Measurements from ENCODE around the gene LSM14B. TPM values are rescaled to one million over a fixed set of nuclear protein-coding genes. Genes with fewer than 3 reads are reported as not detected.
"Not testable (repeated sequence)": the region's sequence is repeated elsewhere in the genome, so short reads cannot be mapped to it uniquely, and the experiment has no call there.

The LSM14B gene
- total RNA-seq, 1 donor from 2014 or later, result 51.7 TPM

DNA sequence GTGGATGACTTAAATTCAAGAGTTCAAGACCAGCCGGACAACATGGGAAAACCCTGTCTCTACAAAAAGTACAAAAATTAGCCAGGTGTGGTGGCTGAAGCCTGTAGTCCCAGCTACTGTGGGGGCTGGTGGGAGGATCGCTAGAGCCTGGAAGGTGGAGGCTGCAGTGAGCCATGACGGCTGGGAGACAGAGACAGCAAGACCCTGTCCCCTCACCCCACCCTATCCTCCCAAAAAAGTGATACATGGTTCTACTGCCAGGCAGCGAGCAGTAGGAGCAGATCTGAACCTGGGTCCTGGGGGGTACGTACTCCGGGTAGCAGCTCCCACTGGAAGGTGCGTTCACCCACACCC, 18.7 kb downstream of the LSM14B start:
- intact Hi-C loops (cut with DNase I), result no loop called here
- DNase-seq (no peak), ATAC-seq (ENCODE audit: poor library complexity) (no peak)

DNA sequence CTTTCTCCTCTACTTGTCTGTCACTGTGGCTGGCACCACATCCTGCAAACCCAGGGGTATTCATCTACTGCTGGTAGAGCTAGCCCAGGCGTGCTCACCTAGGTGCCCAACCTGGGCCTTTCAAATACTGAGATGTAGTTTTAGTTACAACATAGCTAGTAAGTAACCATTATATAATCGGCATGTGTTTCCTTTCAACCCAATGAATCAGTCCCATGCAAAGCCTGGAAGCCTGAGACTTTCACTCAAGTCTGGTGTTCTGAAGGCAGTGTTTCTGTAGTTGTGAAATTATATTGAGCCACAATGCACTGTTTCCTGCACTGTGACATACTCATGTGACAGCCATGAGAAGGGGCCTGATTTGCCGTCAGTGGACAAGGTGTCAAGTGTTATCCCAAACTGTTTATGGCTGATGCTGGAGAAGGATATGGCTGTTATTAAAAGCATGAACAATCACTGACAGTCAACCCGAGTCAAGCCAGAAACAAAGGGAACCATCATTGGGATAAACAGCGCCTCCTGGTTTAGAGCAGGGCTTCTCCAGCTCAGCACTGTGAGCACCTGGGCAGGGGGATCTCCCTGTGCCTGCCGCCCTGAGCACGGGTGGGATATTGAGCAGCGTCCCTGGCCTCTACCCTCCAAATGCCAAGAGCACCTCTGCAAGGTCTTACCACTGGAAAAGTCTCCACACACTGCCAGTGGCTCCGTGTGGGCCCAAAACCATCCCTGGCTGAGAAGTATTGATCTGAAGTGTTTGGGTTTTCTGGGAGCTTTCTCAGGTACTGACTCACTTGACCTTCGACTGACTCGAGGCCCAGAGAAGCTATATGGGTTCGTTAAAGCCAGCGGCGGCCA, 19.3 kb downstream of the LSM14B start:
- ATAC-seq (ENCODE audit: poor library complexity), result no peak
- no peak for DNase-seq
- intact Hi-C loops (cut with DNase I), result no loop called here

DNA sequence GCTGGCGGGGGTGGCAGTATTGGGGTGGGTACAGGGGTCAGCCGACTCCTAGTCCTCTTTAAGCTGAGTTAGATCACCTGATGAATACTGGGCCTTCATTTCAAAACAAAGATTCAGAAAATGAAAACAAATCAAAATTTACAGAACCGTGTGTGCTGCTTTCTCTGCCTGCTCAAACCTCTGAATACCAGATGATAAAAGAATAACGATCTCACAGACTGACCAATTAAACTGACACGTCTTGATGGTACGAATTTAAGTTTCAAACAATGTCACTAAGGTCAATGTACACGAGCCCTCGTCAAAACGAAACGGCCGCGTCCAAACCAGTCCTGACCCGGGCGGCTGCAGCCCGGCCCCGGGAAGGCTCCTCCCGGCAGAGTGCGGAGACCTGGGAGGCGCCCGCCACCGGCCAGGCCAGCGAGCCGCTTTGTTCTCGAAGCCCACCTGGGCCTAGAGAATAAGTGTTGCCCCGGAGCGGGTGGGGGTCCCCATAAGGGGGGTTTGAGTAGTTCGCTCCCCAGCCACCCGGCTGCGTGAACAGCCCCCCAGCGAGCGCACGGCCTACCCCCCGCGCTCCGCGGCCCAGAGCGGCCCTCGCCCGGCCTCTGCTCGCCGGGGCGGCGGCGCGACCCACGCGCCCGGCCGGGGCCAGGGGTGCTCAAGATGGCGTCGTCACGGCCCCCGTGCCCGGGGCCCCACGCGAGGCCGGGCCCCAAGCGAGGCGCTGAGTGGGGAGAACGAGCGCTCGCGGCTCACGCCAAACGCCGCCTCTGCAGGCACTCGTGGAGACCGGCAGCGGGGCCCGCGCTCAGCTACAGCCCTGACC, 20.2 kb downstream of the LSM14B start:
- DNase-seq (no peak), ATAC-seq (ENCODE audit: poor library complexity) (peak; percentile 6)
- intact Hi-C loops (cut with DNase I), result no loop called here

DNA sequence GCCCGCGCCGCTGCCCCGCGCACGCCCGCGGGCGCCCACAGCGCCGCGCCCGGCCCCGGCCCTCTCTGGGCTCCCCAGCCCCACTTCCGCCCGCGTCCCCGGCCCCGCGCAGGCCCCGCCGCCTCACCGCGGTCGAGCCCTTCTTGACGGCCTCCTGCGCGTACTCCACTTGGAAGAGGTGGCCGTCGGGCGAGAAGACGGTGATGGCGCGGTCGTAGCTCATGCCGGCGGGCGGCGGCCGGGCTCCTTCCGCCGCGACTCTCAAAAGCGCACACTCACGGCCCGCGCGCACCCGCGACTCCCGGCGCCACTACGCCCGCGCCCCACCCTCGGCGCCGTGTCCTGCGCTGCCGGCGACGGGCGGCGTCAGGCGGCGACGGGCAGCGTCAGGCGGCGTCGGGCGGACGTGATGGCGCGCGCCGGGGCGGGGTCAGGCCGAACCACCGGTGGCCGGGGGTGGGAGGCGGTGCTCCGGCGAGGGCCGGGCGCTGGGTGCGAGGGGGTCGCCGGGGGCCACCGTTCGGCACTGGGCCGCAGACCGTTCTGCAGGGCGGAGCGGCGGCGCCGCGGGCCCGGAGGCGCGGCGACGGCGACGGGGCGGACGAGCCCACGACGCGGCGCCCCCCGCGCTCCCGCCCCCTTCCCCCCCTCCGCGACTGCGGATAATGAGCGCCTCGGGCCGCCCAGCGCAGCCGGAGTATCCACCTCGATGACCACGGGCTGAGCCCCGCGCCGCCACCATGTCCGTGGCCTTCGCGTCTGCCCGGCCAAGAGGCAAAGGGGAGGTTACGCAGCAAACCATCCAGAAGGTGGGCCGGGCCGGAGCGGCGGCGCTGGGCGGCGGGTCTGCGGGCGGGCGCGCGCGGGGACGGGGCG, 21.0 kb downstream of the LSM14B start, which contains the start of the genes PSMA7 and SS18L1:
TSS of gene PSMA7 (minus strand) at position 314 of the 876 bp plus-strand sequence. CDS start at position 223, 91 bp downstream.
TSS of gene SS18L1 (plus strand) at position 689 of the 876 bp plus-strand sequence. CDS start at position 741, 52 bp downstream.
- ATAC-seq (ENCODE audit: poor library complexity) (peak; percentile 95), DNase-seq (peak; percentile 91)
- intact Hi-C loops (cut with DNase I), result no loop called here

DNA sequence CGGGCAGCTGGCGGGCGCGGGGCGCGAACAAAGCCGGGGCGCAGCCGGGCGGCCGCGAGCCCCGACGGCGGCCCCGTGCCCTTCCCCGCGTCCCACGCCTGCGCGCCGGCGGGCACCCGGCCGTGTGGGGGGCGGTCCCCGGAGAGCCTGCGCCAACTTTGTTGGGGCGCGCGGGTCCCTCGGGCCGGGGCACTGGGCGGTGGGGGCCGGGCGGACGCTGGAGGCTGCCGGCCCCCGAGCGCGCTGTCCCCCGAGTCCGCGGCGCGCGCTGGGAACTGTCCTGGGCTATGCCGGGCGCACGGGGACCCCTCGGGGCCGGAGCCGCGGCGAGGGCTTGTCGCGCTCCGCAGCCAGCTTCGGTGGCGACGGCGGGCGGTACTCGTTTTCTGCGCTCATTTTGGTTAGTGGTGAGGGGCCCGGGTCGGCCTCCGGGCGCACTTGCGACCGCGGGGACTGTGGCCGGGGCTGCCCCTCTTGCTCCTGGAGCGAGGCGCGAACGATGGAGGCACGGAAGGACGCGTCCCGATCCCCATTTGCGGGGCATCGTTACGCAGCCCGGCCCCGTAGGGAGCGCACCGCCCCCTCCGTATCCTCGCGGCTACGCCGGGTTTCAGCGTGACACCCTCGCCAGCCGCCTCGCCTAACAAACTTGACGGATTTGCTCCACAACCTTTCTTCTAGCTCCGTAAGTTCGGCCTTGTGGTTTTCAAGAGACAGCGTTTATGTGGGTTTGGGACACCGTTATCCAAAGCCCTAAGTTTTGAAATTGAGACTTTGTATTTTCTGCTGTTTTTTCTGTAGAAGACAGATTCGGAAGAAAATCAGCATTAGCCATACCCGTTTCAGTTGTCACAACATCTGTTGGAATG, 21.9 kb downstream of the LSM14B start:
- intact Hi-C loops (cut with DNase I), result no loop called here
- peak; percentile 79 for DNase-seq
- peak; percentile 45 for ATAC-seq (ENCODE audit: poor library complexity)

DNA sequence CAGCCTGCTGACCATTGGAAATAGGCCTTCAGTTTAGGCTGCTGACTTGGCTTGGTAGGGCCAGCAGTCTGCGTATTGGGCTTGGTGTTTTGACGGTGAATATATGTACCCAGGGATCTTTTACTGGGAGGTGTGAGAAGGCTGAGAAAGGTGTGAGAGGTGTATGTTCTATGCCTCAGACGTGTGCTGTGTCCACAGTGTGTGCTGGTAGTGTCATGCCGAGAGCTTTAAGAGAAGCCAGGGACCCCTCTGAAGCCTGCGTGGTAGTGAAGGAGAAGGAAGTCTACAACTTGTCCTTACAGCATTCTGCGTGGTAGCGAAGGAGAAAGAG, 23.4 kb downstream of the LSM14B start:
- DNase-seq, result no peak
- no peak for ATAC-seq (ENCODE audit: poor library complexity)
- intact Hi-C loops (cut with DNase I), result no loop called here

DNA sequence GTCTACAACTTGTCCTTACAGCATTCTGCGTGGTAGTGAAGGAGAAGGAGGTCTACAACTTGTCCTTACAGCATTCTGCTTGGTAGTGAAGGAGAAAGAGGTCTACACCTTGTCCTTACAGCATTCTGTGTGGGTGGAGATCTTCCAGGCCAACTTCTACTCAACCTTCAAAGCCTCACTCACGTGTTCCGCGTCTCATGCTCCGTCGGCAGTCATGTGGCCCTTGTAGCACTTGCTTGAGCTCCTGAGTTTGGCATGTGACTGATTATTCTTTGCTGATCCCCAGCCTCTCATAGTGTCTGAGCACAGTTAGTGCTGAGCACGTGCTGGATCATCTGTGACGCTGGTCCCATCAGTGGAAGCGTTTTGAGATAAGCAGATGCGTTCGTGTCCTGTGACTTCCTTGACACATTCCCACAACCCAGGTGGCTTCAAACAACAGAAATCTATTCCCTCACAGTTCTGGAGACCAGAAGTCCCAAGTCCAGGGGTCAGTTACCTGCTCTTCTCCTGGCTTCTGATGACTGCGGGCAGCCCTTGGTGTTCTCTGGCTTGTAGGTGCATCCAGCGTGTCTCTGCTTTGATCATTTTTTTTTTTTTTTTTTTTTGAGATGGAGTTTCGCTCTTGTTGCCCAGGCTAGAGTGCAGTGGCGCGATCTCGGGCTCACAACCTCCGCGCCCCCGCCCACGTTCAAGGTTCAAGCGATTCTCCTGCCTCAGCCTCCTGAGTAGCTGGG, 23.9 kb downstream of the LSM14B start:
- no peak for ATAC-seq (ENCODE audit: poor library complexity)
- no peak for DNase-seq
- intact Hi-C loops (cut with DNase I), result no loop called here

- intact Hi-C loops (cut with DNase I), result no loop called here
- DNase-seq, result no peak
- no peak for ATAC-seq (ENCODE audit: poor library complexity)
Observed at GRCh38 chr20:62147125-62147524, 24.9 kb downstream of the LSM14B start.

DNA sequence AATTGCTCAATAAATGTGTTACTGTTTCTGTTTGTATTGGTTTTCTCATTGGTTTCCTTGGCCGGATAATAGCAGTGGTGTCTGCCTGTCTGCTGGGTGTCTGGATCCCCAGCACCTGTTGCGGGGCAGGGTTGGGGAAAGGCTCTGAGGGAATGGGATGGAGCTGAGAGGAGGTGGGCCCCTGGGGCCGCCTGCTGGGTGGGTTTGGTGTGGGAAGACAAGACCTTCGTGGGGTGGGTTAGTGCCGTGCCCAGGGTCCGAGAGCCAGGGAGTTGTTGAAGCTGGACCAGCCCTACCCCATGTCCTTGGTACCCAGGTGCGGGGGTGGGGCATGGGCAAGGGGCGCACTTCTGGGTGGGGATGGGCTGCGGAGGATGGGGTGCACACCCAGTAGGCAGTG, 25.3 kb downstream of the LSM14B start:
- intact Hi-C loops (cut with DNase I), result no loop called here
- no peak for DNase-seq

DNA sequence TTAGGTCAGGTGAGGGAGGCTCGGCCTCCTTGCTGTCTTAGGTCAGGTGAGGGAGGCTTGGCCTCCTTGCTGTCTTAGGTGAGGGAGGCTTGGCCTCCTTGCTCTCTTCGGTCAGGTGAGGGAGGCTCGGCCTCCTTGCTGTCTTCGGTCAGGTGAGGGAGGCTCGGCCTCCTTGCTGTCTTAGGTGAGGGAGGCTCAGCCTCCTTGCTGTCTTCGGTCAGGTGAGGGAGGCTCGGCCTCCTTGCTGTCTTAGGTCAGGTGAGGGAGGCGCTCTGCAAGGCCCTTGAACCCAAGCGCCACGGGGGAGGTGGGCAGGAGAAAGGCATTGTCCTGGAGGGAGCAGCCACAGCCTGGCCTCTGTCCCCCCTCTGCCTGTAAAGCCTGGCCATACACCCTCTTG, 26.1 kb downstream of the LSM14B start:
- DNase-seq; intact Hi-C loops (cut with DNase I); ATAC-seq (ENCODE audit: poor library complexity): not testable (repeated sequence)

More for the DNA sequence above, 25.3 kb downstream of the LSM14B start:
- ATAC-seq (ENCODE audit: poor library complexity), result no peak

- no peak for ATAC-seq (ENCODE audit: poor library complexity)
- intact Hi-C loops (cut with DNase I), result no loop called here
- no peak for DNase-seq
Observed at GRCh38 chr20:62148908-62149314, 26.6 kb downstream of the LSM14B start.

DNA sequence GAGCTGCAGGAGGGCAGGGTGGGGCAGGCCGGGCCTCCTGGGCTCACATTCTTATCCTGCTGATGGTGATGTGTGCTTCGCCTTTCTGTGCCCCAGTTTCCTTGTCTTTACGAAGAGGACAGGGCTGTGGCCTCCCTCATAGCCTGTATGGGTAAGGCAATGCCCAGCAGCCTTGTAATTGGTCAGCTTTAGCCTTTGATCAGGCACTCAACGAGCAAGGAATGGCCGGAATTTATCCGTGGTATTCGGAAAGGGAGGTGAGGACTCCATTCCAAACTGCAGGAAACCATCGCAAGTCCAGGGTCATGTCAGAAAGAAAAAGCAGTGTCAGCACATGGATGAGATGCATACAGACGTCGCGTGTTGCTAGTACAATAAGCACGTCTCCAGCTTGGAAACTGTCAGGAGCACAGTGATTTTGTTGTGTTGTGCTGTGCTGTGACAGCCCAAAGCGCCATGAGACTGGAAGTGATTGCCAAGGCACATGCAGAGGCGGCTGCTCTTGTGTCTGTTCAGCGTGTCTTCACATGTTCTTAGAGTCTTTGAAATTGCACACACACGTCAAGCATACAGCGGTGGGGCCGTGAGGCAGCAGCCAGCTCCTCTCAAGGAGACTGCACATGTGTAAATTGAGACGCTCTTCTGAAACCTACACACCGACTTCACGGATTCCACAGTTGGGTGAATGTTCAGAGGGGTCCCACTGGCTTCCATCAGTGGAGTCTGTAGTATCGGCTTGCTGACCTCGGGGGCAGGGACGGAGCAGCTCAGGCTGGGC, 27.4 kb downstream of the LSM14B start:
- intact Hi-C loops (cut with DNase I), result no loop called here
- ATAC-seq (ENCODE audit: poor library complexity) (no peak), DNase-seq (no peak)

GRCh38 chr20:62150310-62150575, 28.0 kb downstream of the LSM14B start:
- ATAC-seq (ENCODE audit: poor library complexity), result no peak
- intact Hi-C loops (cut with DNase I), result no loop called here
- DNase-seq, result no peak

DNA sequence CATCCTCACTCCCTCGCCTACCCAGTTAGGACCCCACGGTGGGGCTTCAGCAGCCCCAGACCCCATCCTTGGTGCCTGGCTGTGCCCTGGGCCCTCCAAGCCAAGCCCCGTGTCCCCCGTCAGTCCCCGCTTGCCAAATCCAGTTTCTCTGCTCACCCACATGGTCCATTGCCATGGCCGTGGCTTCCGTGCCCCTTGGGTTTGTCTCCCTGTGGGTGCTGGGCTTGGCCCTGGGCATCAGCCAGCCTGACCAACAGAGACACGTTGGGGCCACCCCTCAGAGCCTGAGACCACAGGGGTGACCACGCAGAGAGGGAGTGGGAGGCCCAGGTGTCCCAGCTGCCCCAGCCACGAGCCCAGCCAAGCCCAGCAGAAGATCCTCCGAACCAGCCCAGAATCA, 28.9 kb downstream of the LSM14B start:
- intact Hi-C loops (cut with DNase I), result no loop called here
- ATAC-seq (ENCODE audit: poor library complexity) (no peak), DNase-seq (no peak)

DNA sequence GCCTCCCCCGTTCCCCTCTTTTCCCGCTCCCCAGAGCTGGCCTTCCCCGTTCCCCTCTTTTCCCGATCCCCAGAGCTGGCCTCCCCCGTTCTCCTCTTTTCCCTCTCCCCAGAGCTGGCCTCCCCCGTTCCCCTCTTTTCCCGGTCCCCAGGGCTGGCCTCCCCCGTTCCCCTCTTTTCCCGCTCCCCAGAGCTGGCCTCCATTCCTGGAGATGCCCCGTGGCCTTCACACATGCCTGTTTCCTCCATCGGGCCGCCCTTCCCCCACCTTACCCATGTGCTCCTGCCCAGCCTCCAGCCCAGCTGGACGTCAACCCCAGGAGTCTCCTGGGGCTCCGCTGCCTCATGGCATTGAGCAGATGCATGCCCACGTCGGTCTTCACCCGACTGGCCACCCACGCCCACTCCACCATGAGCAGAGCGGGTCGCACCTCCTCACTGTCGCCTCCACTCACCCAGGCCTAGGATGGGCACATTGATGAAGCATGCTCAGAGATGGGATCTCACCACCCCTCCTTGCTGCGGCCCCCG, 29.6 kb downstream of the LSM14B start:
- no peak for ATAC-seq (ENCODE audit: poor library complexity)
- intact Hi-C loops (cut with DNase I), result no loop called here

DNA sequence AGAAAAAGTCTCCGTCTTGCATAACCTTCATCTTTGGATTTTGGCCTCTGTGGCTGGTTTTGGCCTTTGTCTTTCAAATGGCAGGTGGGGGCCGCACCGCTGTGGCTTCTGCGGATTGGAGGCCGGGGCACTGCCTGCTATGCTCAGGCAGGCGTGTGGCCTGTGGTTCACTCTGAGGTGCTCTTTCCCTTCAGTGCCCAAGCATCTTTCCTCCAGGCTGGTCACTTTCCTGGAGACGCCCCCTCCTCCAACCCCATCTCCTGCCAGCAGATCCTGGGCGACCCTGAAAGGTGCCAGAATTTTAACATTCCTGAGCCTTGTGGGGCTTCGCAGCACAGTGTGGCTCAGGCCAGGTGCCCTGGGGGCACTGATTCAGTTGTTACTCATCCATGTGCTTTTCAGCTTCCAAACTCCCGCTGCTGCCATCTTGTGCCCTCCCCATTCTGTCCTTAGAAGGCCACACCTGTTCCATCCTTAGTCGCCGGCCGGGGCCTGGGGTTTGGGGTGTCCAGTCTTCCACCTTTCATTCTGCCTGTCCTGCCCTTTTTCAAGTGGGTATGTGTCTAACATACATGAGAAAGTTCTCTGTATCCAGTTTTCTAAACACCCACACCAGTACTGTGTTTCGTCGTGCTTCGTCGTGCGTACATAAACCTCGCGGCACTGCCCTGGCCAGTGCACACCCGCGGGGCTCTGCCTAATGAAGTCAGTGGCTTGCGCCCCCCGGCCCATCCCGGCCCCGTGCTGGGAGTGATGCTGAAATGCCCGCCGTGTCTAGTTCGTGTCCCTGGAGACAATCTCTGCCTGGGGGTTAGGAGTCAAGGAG, 33.4 kb downstream of the LSM14B start:
- ATAC-seq (ENCODE audit: poor library complexity) (no peak), DNase-seq (no peak)
- intact Hi-C loops (cut with DNase I), result loop anchor here (5.0 kb wide), 1 partner anchor 143 kb away; no protein-coding TSS in a partner anchor

More for the DNA sequence above, 29.6 kb downstream of the LSM14B start:
- DNase-seq, result no peak
